ENCODE results near the gene DCDC2.

- TF ChIP-seq REST (IDR thresholded peaks at IDR 0.05; ENCODE audit: insufficient read depth in 1 of 2, low read depth in 2 of 2, low read length in 2 of 2) (no peak), POLR2AphosphoS5 (IDR thresholded peaks at IDR 0.05; ENCODE audit: low read depth, low read length) (no peak), SIN3A (IDR thresholded peaks at IDR 0.05; ENCODE audit: borderline replicate concordance, insufficient read depth, low read length) (no peak), TAF1 (IDR thresholded peaks at IDR 0.05; ENCODE audit: borderline replicate concordance, insufficient read depth, low read length) (no peak)
These were observed 43.6 kb upstream of the DCDC2 start for GRCh38 chr6:24401458-24401857.

Data from PFSK-1 (cell line).